Measurements from ENCODE around the gene COL8A1.

Gene COL8A1

GRCh38 chr3:99842826-99843589 lies 204.6 kb downstream of the COL8A1 start:
- Histone ChIP-seq H3K4me1 (ENCODE audit: insufficient read depth, low read length) (peaks cover 4% of the 10 kb centered on the region; the same call in 1 of the 2 replicates), H3K9me3 (ENCODE audit: insufficient read depth, low read depth, low read length) (no peaks in the 10 kb centered on the region), H3K9ac (ENCODE audit: low read depth, low read length) (no peak overlapping the region), H3K4me3 (ENCODE audit: low read length) (no peak overlapping the region), H3K36me3 (ENCODE audit: insufficient read depth, low read depth, low read length) (no peaks in the 10 kb centered on the region), H3K27ac (ENCODE audit: low read length) (no peak overlapping the region), H3K27me3 (ENCODE audit: insufficient read depth, low read length) (no peaks in the 10 kb centered on the region)

- no peak overlapping the region for H3K4me3 ChIP-seq (ENCODE audit: low read length)
- H3K4me1 ChIP-seq (ENCODE audit: insufficient read depth, low read length) = peaks cover 4% of the 10 kb centered on the region; the same call in 1 of the 2 replicates
- no peak overlapping the region for H3K27ac ChIP-seq (ENCODE audit: low read length)
- no peaks in the 10 kb centered on the region for H3K27me3 ChIP-seq (ENCODE audit: insufficient read depth, low read length)
- no peaks in the 10 kb centered on the region for H3K9me3 ChIP-seq (ENCODE audit: insufficient read depth, low read depth, low read length)
- H3K36me3 ChIP-seq (ENCODE audit: insufficient read depth, low read depth, low read length) = no peaks in the 10 kb centered on the region
- H3K9ac ChIP-seq (ENCODE audit: low read depth, low read length) = no peak overlapping the region
These were observed 205.3 kb downstream of the COL8A1 start for GRCh38 chr3:99843590-99844258.

DNA sequence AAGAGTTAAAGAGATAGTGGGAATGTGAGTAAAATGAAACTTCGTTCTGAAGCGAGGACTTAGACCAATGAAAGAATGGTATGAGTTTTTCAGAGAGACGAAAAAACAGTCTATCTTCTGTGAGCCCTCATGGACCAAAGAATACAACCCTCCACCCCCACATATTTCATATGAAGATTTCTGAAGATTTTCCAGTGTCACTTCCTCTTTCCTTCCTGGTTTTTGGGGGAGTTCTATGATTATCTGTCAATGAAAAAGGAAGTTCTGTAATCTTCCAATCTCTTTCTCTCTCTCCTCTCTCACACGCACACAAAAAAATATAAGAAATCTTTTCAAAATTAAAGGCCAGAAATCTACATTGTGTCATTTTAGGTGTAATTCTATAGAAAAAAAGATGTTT lies 206.9 kb downstream of the COL8A1 start:
- H3K4me1 ChIP-seq (ENCODE audit: insufficient read depth, low read length) = peaks cover 4% of the 10 kb centered on the region; the same call in 1 of the 2 replicates
- no peak overlapping the region for H3K4me3 ChIP-seq (ENCODE audit: low read length)
- no peak overlapping the region for H3K27ac ChIP-seq (ENCODE audit: low read length)
- no peaks in the 10 kb centered on the region for H3K27me3 ChIP-seq (ENCODE audit: insufficient read depth, low read length)
- no peaks in the 10 kb centered on the region for H3K9me3 ChIP-seq (ENCODE audit: insufficient read depth, low read depth, low read length)
- no peaks in the 10 kb centered on the region for H3K36me3 ChIP-seq (ENCODE audit: insufficient read depth, low read depth, low read length)
- no peak overlapping the region for H3K9ac ChIP-seq (ENCODE audit: low read depth, low read length)

GRCh38 chr3:99845999-99846398 lies 207.6 kb downstream of the COL8A1 start:
- Histone ChIP-seq H3K4me1 (ENCODE audit: insufficient read depth, low read length) (peaks cover 4% of the 10 kb centered on the region; the same call in 1 of the 2 replicates), H3K9me3 (ENCODE audit: insufficient read depth, low read depth, low read length) (no peaks in the 10 kb centered on the region), H3K27me3 (ENCODE audit: insufficient read depth, low read length) (no peaks in the 10 kb centered on the region), H3K36me3 (ENCODE audit: insufficient read depth, low read depth, low read length) (no peaks in the 10 kb centered on the region), H3K9ac (ENCODE audit: low read depth, low read length) (no peak overlapping the region), H3K27ac (ENCODE audit: low read length) (no peak overlapping the region), H3K4me3 (ENCODE audit: low read length) (no peak overlapping the region)

DNA sequence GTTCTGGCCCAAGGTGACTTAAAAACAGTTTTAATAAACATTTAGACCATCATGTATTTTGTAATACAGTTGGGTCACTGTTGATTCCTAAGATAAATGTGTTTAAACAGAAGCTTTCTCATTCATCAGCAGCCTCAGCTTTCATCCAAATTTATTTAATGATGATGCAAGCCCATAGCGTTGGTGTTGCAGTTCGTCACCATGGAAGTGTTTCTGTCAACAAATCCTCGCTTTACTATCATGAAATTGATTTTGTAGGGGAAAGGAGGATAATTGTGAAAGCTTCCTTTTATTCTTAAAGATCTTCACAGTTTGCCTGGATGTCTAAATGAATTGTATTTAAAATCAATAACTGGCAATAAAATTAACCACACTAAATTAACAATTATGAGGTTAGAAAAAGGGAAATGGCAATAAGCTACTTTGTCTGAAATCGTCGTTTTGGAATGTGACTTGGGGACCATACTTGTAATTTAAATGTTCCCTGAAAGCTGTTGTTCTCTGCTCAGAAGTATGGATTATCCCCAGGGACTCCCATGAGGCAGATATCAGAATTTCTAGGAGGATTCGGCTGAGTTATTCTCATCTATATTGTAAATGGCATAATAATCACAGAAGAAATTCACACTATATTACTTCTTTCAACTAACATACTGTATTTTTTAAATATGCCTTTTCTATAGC lies 208.2 kb downstream of the COL8A1 start:
- Histone ChIP-seq H3K9ac (ENCODE audit: low read depth, low read length) (no peak overlapping the region), H3K27ac (ENCODE audit: low read length) (no peak overlapping the region), H3K4me3 (ENCODE audit: low read length) (no peak overlapping the region), H3K27me3 (ENCODE audit: insufficient read depth, low read length) (no peaks in the 10 kb centered on the region), H3K36me3 (ENCODE audit: insufficient read depth, low read depth, low read length) (no peaks in the 10 kb centered on the region), H3K9me3 (ENCODE audit: insufficient read depth, low read depth, low read length) (no peaks in the 10 kb centered on the region), H3K4me1 (ENCODE audit: insufficient read depth, low read length) (peaks cover 4% of the 10 kb centered on the region; the same call in 1 of the 2 replicates)

DNA sequence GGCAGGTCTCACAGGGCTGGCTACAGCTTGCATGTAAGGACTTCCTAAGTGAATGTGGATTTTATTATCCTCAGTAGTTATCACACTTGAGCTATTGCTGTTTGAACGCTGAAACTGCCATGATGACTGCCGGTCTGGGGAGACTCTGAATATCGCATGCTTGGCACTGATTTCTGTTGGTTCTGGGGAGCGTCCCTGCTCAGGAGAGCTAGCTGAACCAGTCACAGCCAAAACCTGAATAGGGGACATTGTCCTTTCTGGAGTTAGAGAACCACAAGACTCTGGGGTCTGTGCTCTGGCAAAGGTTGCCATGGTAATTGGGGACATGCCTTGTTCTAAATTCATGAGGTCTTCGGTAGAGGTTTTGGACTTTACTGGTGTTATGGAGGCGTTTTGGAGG lies 210.0 kb downstream of the COL8A1 start:
- H3K27me3 ChIP-seq (ENCODE audit: insufficient read depth, low read length) = no peaks in the 10 kb centered on the region
- H3K4me1 ChIP-seq (ENCODE audit: insufficient read depth, low read length) = peaks cover 11% of the 10 kb centered on the region; the same call in 1 of the 2 replicates
- H3K9me3 ChIP-seq (ENCODE audit: insufficient read depth, low read depth, low read length) = no peaks in the 10 kb centered on the region
- no peak overlapping the region for H3K9ac ChIP-seq (ENCODE audit: low read depth, low read length)
- H3K36me3 ChIP-seq (ENCODE audit: insufficient read depth, low read depth, low read length) = no peaks in the 10 kb centered on the region
- H3K27ac ChIP-seq (ENCODE audit: low read length) = no peak overlapping the region
- H3K4me3 ChIP-seq (ENCODE audit: low read length) = no peak overlapping the region
